GM23338 (cell line): ENCODE measurements around the gene EDIL3. TPM values are rescaled to one million over a fixed set of nuclear protein-coding genes. Genes with fewer than 3 reads are reported as not detected.

Experiments
- ATAC-seq: fragments of 200-7000 bp; cut with Tn5 transposase; 3 replicates; pipeline ENCODE4 v1.9.1; 2020
- DNase-seq: peaks from one replicate; pipeline ENCODE4 v3.0.0-alpha.2; 2015; ENCODE audit warnings: low spot score
- H2AFZ ChIP-seq: fragments of 200-600 bp; sonication (generic); 2 replicates; pipeline ENCODE4 v1.8.0; 2016; ENCODE audit warnings: antibody characterized with exemption, mild to moderate bottlenecking, moderate library complexity
- H3F3A ChIP-seq: fragments of 200-600 bp; sonication (generic); replicated peaks from 2 replicates; pipeline ENCODE4 v1.8.0; 2017; ENCODE audit warnings: antibody characterized with exemption, mixed run types, low read depth
- H3K27ac ChIP-seq: fragments of 200-600 bp; sonication (generic); 2 replicates; pipeline ENCODE4 v1.6.1; 2016; ENCODE audit warnings: low read depth
- H3K27me3 ChIP-seq: fragments of 200-600 bp; sonication (generic); 2 replicates; pipeline ENCODE4 v1.8.0; 2016; ENCODE audit warnings: mild to moderate bottlenecking, mixed run types, moderate library complexity; ENCODE audit not compliant: insufficient read depth
- H3K36me3 ChIP-seq: fragments of 200-600 bp; sonication (generic); 2 replicates; pipeline ENCODE4 v1.8.0; 2016; ENCODE audit warnings: mild to moderate bottlenecking; ENCODE audit not compliant: insufficient read depth
- H3K4me1 ChIP-seq: fragments of 200-600 bp; sonication (generic); 2 replicates; pipeline ENCODE4 v1.8.0; 2016; ENCODE audit warnings: mild to moderate bottlenecking, moderate library complexity; ENCODE audit not compliant: insufficient read depth
- H3K4me2 ChIP-seq: fragments of 200-600 bp; sonication (generic); 2 replicates; pipeline ENCODE4 v1.7.1; 2017; ENCODE audit warnings: mixed run types
- H3K4me3 ChIP-seq: fragments of 200-600 bp; sonication (generic); 2 replicates; pipeline ENCODE4 v1.6.1; 2016; ENCODE audit warnings: mixed run types
- H3K79me2 ChIP-seq: fragments of 200-600 bp; sonication (generic); replicated peaks from 2 replicates; pipeline ENCODE4 v1.8.0; 2017; ENCODE audit warnings: mild to moderate bottlenecking; ENCODE audit not compliant: insufficient read depth
- H3K9me2 ChIP-seq: fragments of 200-600 bp; sonication (generic); 2 replicates; pipeline ENCODE4 v1.8.0; 2017; ENCODE audit not compliant: insufficient read depth
- H4K20me1 ChIP-seq: fragments of 200-600 bp; sonication (generic); replicated peaks from 2 replicates; pipeline ENCODE4 v1.8.0; 2017; ENCODE audit warnings: mild to moderate bottlenecking; ENCODE audit not compliant: insufficient read depth
- H3K27ac Mint-ChIP-seq: 2 replicates; pipeline ENCODE4 v1.8.0; 2020; ENCODE audit warnings: inconsistent platforms, mild to moderate bottlenecking, moderate library complexity, mixed read lengths
- H3K27me3 Mint-ChIP-seq: 3 replicates; pipeline ENCODE4 v1.8.0; 2022; ENCODE audit warnings: low read depth, mild to moderate bottlenecking, moderate library complexity, mixed read lengths, inconsistent platforms; ENCODE audit not compliant: insufficient read depth, poor library complexity
- H3K36me3 Mint-ChIP-seq: 3 replicates; pipeline ENCODE4 v1.8.0; 2021; ENCODE audit warnings: low read depth, mild to moderate bottlenecking, inconsistent platforms, moderate library complexity, mixed read lengths
- H3K4me1 Mint-ChIP-seq: 3 replicates; pipeline ENCODE4 v1.8.0; 2020; ENCODE audit warnings: mild to moderate bottlenecking, inconsistent platforms, mixed read lengths
- H3K4me3 Mint-ChIP-seq: 3 replicates; pipeline ENCODE4 v1.8.0; 2021; ENCODE audit warnings: moderate library complexity, mild to moderate bottlenecking, inconsistent platforms, mixed read lengths
- H3K9me3 Mint-ChIP-seq: 3 replicates; pipeline ENCODE4 v1.8.0; 2020; ENCODE audit warnings: moderate library complexity, mild to moderate bottlenecking, inconsistent platforms, mixed read lengths
- CREB1 ChIP-seq: fragments of 250-450 bp; sonication (Bioruptor Pico); IDR thresholded peaks from 2 replicates; pipeline ENCODE4 v1.5.0; 2020; ENCODE audit warnings: low read depth, mild to moderate bottlenecking, moderate library complexity
- ETS1 ChIP-seq: IDR thresholded peaks from 2 replicates; pipeline ENCODE4 v1.6.1; 2016; ENCODE audit warnings: antibody characterized with exemption
- EZH2phosphoT487 ChIP-seq: fragments of 200-600 bp; sonication (generic); IDR thresholded peaks from one replicate; pipeline ENCODE4 v1.8.1; 2018; ENCODE audit warnings: antibody characterized with exemption; ENCODE audit not compliant: unreplicated experiment
- JUNB ChIP-seq: IDR thresholded peaks from one replicate; pipeline ENCODE4 v1.6.1; 2016; ENCODE audit warnings: antibody characterized with exemption; ENCODE audit not compliant: unreplicated experiment
- POLR2AphosphoS5 ChIP-seq: IDR thresholded peaks from 2 replicates; pipeline ENCODE4 v1.6.1; 2016; ENCODE audit warnings: antibody characterized with exemption, low read depth
- STAT1 ChIP-seq: IDR thresholded peaks from one replicate; pipeline ENCODE4 v1.6.1; 2016; ENCODE audit warnings: antibody characterized with exemption; ENCODE audit not compliant: unreplicated experiment
- ZNF114 ChIP-seq: fragments of 250-450 bp; sonication (Bioruptor Pico); IDR thresholded peaks from 2 replicates; pipeline ENCODE4 v1.5.0; 2020; ENCODE audit warnings: mild to moderate bottlenecking, moderate library complexity
- ZNF331 ChIP-seq: fragments of 250-450 bp; sonication (Bioruptor Pico); IDR thresholded peaks from 2 replicates; pipeline ENCODE4 v1.5.0; 2020; ENCODE audit warnings: low read depth, mild to moderate bottlenecking, moderate library complexity
- ZNF462 ChIP-seq: fragments of 250-450 bp; sonication (Bioruptor Pico); IDR thresholded peaks from 2 replicates; pipeline ENCODE4 v1.5.0; 2020; ENCODE audit warnings: mild to moderate bottlenecking, moderate library complexity
- polyA plus RNA-seq: library from polyadenylated mRNA; unstranded; fragments of >200 nt; fragmentation: Nextera tagmentation; extraction: Ambion mirVana; gene quantifications from 2 replicates; pipeline ENCODE4 v1.2.1, GENCODE V29; 2016
- total RNA-seq: library from RNA; depleted of rRNA; stranded (reverse); fragments of >200 nt; shearing (Covaris generic); gene quantifications from 2 replicates; pipeline ENCODE4 v1.2.3, GENCODE V29; 2014
- TF ChIP-seq, protein P1 (sequence below), 2 experiments: fragments of 200-600 bp in 1 of 2; sonication (generic) in 1 of 2; conservative IDR thresholded peaks; 2 replicates each; pipeline versions ENCODE4 v1.5.1 to v1.6.1; 2016 to 2017; ENCODE audit warnings: antibody characterized with exemption in 2 of 2, low read depth in 2 of 2, mild to moderate bottlenecking in 2 of 2, moderate library complexity in 1 of 2
- TF ChIP-seq, protein P2 (sequence below): IDR thresholded peaks from one replicate; pipeline ENCODE4 v1.6.1; 2018; ENCODE audit warnings: antibody characterized with exemption; ENCODE audit not compliant: unreplicated experiment

The EDIL3 gene
- total and polyA plus RNA-seq, 2 experiments from 2014 or later: 43.3 to 61.9 TPM

DNA sequence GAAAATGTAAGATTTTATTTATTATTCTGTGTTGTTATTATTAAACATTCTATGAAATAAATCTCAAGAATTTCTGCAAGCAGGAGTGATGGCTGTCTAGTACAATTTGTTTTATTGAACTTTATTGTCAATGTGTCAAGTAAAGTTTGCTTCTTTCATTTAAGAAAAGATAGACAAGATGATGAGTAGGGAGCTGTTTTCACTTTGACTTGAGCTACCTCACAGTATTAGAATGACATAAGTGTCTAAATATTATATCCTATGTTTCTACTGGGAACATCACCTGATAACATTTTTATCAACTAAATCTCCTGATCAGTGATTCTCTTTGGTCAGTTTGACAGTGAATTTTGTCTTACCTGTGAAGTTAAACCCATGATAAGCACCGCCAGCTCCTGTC, 12.7 kb upstream of the EDIL3 start:
- TF ChIP-seq STAT1 (no peak), ZNF114 (CRISPR knock-in tag) (no peak), EZH2phosphoT487 (no peak), ETS1 (no peak), ZNF331 (CRISPR knock-in tag) (no peak), JUNB (no peak), POLR2AphosphoS5 (no peak), ZNF462 (CRISPR knock-in tag) (no peak), CREB1 (CRISPR knock-in tag) (no peak)
- TF ChIP-seq, protein P1, sequence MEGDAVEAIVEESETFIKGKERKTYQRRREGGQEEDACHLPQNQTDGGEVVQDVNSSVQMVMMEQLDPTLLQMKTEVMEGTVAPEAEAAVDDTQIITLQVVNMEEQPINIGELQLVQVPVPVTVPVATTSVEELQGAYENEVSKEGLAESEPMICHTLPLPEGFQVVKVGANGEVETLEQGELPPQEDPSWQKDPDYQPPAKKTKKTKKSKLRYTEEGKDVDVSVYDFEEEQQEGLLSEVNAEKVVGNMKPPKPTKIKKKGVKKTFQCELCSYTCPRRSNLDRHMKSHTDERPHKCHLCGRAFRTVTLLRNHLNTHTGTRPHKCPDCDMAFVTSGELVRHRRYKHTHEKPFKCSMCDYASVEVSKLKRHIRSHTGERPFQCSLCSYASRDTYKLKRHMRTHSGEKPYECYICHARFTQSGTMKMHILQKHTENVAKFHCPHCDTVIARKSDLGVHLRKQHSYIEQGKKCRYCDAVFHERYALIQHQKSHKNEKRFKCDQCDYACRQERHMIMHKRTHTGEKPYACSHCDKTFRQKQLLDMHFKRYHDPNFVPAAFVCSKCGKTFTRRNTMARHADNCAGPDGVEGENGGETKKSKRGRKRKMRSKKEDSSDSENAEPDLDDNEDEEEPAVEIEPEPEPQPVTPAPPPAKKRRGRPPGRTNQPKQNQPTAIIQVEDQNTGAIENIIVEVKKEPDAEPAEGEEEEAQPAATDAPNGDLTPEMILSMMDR (conservative IDR thresholded peaks at IDR 0.05; ENCODE audit: low read depth in 2 of 2): no peak
- TF ChIP-seq, protein P2, sequence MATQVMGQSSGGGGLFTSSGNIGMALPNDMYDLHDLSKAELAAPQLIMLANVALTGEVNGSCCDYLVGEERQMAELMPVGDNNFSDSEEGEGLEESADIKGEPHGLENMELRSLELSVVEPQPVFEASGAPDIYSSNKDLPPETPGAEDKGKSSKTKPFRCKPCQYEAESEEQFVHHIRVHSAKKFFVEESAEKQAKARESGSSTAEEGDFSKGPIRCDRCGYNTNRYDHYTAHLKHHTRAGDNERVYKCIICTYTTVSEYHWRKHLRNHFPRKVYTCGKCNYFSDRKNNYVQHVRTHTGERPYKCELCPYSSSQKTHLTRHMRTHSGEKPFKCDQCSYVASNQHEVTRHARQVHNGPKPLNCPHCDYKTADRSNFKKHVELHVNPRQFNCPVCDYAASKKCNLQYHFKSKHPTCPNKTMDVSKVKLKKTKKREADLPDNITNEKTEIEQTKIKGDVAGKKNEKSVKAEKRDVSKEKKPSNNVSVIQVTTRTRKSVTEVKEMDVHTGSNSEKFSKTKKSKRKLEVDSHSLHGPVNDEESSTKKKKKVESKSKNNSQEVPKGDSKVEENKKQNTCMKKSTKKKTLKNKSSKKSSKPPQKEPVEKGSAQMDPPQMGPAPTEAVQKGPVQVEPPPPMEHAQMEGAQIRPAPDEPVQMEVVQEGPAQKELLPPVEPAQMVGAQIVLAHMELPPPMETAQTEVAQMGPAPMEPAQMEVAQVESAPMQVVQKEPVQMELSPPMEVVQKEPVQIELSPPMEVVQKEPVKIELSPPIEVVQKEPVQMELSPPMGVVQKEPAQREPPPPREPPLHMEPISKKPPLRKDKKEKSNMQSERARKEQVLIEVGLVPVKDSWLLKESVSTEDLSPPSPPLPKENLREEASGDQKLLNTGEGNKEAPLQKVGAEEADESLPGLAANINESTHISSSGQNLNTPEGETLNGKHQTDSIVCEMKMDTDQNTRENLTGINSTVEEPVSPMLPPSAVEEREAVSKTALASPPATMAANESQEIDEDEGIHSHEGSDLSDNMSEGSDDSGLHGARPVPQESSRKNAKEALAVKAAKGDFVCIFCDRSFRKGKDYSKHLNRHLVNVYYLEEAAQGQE: no peak
- H3K27ac Mint-ChIP-seq: no peak overlapping the region
- H3K4me3 ChIP-seq: no peak overlapping the region
- no peak overlapping the region for H2AFZ ChIP-seq
- H3K27ac ChIP-seq: no peak overlapping the region
- no peaks in the 10 kb centered on the region for H4K20me1 ChIP-seq
- no peaks in the 10 kb centered on the region for H3K9me3 Mint-ChIP-seq
- no peaks in the 10 kb centered on the region for H3K36me3 ChIP-seq
- H3K9me2 ChIP-seq: no peaks in the 10 kb centered on the region
- no peak overlapping the region for H3K4me3 Mint-ChIP-seq
- ATAC-seq: no peak
- no peaks in the 10 kb centered on the region; the same call in 1 of the 2 replicates for H3K4me1 ChIP-seq
- H3K36me3 Mint-ChIP-seq: no peaks in the 10 kb centered on the region
- no peaks in the 10 kb centered on the region for H3K79me2 ChIP-seq
- no peaks in the 10 kb centered on the region for H3K27me3 Mint-ChIP-seq
- peaks cover 4% of the 10 kb centered on the region; the same call in 2 of the 3 replicates for H3K4me1 Mint-ChIP-seq
- no peak overlapping the region for H3K4me2 ChIP-seq
- DNase-seq: no peak
- no peaks in the 10 kb centered on the region for H3F3A ChIP-seq
- no peaks in the 10 kb centered on the region for H3K27me3 ChIP-seq
